Measurements from ENCODE around the gene WASL. TPM values are rescaled to one million over a fixed set of nuclear protein-coding genes. Genes with fewer than 3 reads are reported as not detected.
"Not testable (repeated sequence)": the region's sequence is repeated elsewhere in the genome, so short reads cannot be mapped to it uniquely, and the experiment has no call there.

Gene WASL
- total RNA-seq, 1 experiment from 2014 or later: 42.3 TPM

DNA sequence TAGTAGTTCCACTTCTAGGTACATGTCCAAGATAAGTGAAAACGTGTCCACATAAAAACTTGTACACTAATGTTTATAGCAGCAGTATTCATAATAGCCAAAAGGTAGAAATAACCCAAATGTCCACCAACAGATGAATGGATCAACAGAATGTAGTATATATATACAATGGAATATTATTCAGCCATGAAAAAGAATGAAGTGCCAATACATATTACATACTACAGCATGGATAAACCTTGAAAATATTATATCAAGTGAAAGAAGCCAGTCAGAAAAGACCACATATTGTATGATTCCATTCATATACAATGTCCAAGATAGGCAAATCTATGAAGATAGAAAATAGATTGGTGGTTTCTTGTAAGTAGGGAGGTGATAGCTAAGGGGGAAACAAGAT is 47.8 kb upstream of the WASL start:
- no peak overlapping the region for H3K4me3 ChIP-seq (ENCODE audit: low read depth, low read length)
- Mint-ChIP-seq H3K27ac (ENCODE audit: unreplicated experiment) (peak overlapping the region; percentile 45), H3K27me3 (ENCODE audit: insufficient read depth, unreplicated experiment) (no peaks in the 10 kb centered on the region), H3K4me3 (ENCODE audit: unreplicated experiment) (no peak overlapping the region), H3K36me3 (ENCODE audit: insufficient read depth, unreplicated experiment) (peaks cover 4% of the 10 kb centered on the region), H3K4me1 (ENCODE audit: low read depth, unreplicated experiment) (peaks cover 37% of the 10 kb centered on the region), H3K9me3 (ENCODE audit: unreplicated experiment) (peaks cover 32% of the 10 kb centered on the region)
- 0 out of 2 replicates have a peak, but pooled peaks cover 1% of the 10 kb centered on the region for H3K36me3 ChIP-seq (ENCODE audit: control insufficient read depth, insufficient read depth, low read length)
- no peak for DNase-seq
- ChIA-PET CTCF (no interaction called here), POLR2A (no interaction called here)
- H3K9me3 ChIP-seq: no peaks in the 10 kb centered on the region
- intact Hi-C loops (cut with micrococcal nuclease; ENCODE audit: unreplicated experiment): loop anchor here (5.0 kb wide), 1 partner anchor 89 kb away; no protein-coding TSS in a partner anchor
- peaks cover 36% of the 10 kb centered on the region for H3K4me1 ChIP-seq
- no peaks in the 10 kb centered on the region for H3K27me3 ChIP-seq (replicated peaks; ENCODE audit: control insufficient read depth, insufficient read depth, low read length)
- no TSS peak for BruUV-seq (replicated peaks)
- TF ChIP-seq CTCF (IDR thresholded peaks at IDR 0.05; ENCODE audit: insufficient read depth in 1 of 2, low read depth in 1 of 2, low read length in 1 of 2, severe bottlenecking in 1 of 2, unreplicated experiment in 1 of 2): no peak

DNA sequence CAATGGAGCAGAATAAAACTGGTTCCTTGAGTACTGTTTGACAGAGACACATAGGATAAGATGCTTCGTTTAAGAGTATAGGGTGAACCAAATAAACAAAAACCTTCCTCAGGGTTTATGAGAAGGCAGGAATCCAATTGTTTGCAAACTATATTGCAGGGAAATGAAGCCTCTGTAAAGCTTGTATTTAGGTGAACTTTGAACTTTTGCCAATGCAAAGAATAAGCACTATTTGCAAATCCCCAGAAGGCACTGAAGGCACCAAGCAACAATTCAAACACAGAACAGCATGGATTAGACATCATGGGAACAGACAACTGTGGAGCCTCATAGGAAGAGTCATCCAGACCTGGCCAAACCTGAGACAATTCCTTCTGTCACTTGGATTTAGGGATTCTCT is 47.1 kb upstream of the WASL start:
- Mint-ChIP-seq H3K4me3 (ENCODE audit: unreplicated experiment) (peak overlapping the region; percentile 28), H3K9me3 (ENCODE audit: unreplicated experiment) (peaks cover 32% of the 10 kb centered on the region), H3K36me3 (ENCODE audit: insufficient read depth, unreplicated experiment) (peaks cover 4% of the 10 kb centered on the region), H3K4me1 (ENCODE audit: low read depth, unreplicated experiment) (peaks cover 37% of the 10 kb centered on the region), H3K27me3 (ENCODE audit: insufficient read depth, unreplicated experiment) (no peaks in the 10 kb centered on the region), H3K27ac (ENCODE audit: unreplicated experiment) (peak overlapping the region; percentile 45)
- POLR2A ChIA-PET: no interaction called here
- TF ChIP-seq CTCF (IDR thresholded peaks at IDR 0.05; ENCODE audit: insufficient read depth in 1 of 2, low read depth in 1 of 2, low read length in 1 of 2, severe bottlenecking in 1 of 2, unreplicated experiment in 1 of 2): no peak
- no peak for DNase-seq
- Histone ChIP-seq H3K9me3 (no peaks in the 10 kb centered on the region), H3K27me3 (replicated peaks; ENCODE audit: control insufficient read depth, insufficient read depth, low read length) (no peaks in the 10 kb centered on the region), H3K4me3 (ENCODE audit: low read depth, low read length) (no peak overlapping the region), H3K36me3 (ENCODE audit: control insufficient read depth, insufficient read depth, low read length) (0 out of 2 replicates have a peak, but pooled peaks cover 1% of the 10 kb centered on the region), H3K4me1 (peaks cover 36% of the 10 kb centered on the region)
- CTCF ChIA-PET: no interaction called here
- intact Hi-C loops (cut with micrococcal nuclease; ENCODE audit: unreplicated experiment): loop anchor here (5.0 kb wide), 1 partner anchor 89 kb away; no protein-coding TSS in a partner anchor
- BruUV-seq (replicated peaks): no TSS peak

DNA sequence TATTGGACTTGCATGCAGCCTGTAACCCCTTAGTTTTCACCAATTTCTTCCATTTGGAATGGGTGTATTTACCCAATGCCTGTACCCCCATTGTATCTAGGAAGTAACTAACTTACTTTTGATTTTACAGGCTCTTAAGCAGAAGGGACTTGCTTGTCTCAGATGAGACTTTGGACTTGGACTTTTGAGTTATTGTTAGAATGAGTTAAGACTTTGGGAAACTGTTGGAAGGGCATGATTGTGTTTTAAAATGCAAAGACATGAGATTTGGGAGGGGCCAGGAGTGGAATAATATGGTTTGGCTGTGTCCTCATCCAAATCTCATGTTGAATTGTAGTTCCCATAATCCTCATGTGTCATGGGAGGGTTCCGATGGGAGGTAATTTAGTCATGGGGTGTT is 46.3 kb upstream of the WASL start:
- BruUV-seq (replicated peaks); POLR2A ChIA-PET; DNase-seq; H3K27me3 Mint-ChIP-seq (ENCODE audit: insufficient read depth, unreplicated experiment); H3K27me3 ChIP-seq (replicated peaks; ENCODE audit: control insufficient read depth, insufficient read depth, low read length); H3K4me3 Mint-ChIP-seq (ENCODE audit: unreplicated experiment); H3K36me3 ChIP-seq (ENCODE audit: control insufficient read depth, insufficient read depth, low read length); H3K4me3 ChIP-seq (ENCODE audit: low read depth, low read length); H3K36me3 Mint-ChIP-seq (ENCODE audit: insufficient read depth, unreplicated experiment); H3K9me3 ChIP-seq; CTCF ChIA-PET: not testable (repeated sequence)
- H3K9me3 Mint-ChIP-seq (ENCODE audit: unreplicated experiment): peaks cover 32% of the 10 kb centered on the region
- peaks cover 37% of the 10 kb centered on the region for H3K4me1 Mint-ChIP-seq (ENCODE audit: low read depth, unreplicated experiment)
- H3K4me1 ChIP-seq: peaks cover 36% of the 10 kb centered on the region
- intact Hi-C loops (cut with micrococcal nuclease; ENCODE audit: unreplicated experiment): loop anchor here (5.0 kb wide), 1 partner anchor 88 kb away; no protein-coding TSS in a partner anchor
- H3K27ac Mint-ChIP-seq (ENCODE audit: unreplicated experiment): peak overlapping the region; percentile 45

DNA sequence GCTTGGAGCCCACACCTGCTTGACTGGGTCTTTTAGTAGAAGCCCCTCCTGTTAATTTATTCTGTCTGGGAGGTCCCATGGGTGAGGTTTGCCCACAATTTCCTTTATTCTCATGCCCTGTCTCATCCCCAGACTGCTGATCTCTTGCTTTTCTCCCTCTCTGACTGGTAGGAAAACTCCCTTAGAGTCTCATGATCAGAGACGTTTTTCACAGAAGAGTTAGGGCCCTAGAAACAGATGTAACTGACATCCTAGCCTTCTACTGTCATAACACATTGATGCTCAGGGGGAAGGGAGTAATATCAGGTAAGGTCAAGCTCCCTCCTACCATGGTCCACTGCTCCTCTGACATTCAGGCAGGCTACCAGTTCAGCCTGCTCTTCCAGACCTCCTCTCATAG is 43.7 kb upstream of the WASL start:
- DNase-seq: no peak
- Histone ChIP-seq H3K4me3 (ENCODE audit: low read depth, low read length) (no peak overlapping the region), H3K4me1 (peaks cover 22% of the 10 kb centered on the region), H3K27me3 (replicated peaks; ENCODE audit: control insufficient read depth, insufficient read depth, low read length) (no peaks in the 10 kb centered on the region), H3K9me3 (no peaks in the 10 kb centered on the region; the same call in 1 of the 2 replicates), H3K36me3 (ENCODE audit: control insufficient read depth, insufficient read depth, low read length) (0 out of 2 replicates have a peak, but pooled peaks cover 1% of the 10 kb centered on the region)
- peaks cover 27% of the 10 kb centered on the region for H3K4me1 Mint-ChIP-seq (ENCODE audit: low read depth, unreplicated experiment)
- POLR2A ChIA-PET: no interaction called here
- intact Hi-C loops (cut with micrococcal nuclease; ENCODE audit: unreplicated experiment): no loop called here
- H3K36me3 Mint-ChIP-seq (ENCODE audit: insufficient read depth, unreplicated experiment): peaks cover 4% of the 10 kb centered on the region
- no peaks in the 10 kb centered on the region for H3K27me3 Mint-ChIP-seq (ENCODE audit: insufficient read depth, unreplicated experiment)
- no peak overlapping the region for H3K27ac Mint-ChIP-seq (ENCODE audit: unreplicated experiment)
- H3K9me3 Mint-ChIP-seq (ENCODE audit: unreplicated experiment): peaks cover 32% of the 10 kb centered on the region
- TF ChIP-seq CTCF (IDR thresholded peaks at IDR 0.05; ENCODE audit: insufficient read depth in 1 of 2, low read depth in 1 of 2, low read length in 1 of 2, severe bottlenecking in 1 of 2, unreplicated experiment in 1 of 2): no peak
- CTCF ChIA-PET: no interaction called here
- no peak overlapping the region for H3K4me3 Mint-ChIP-seq (ENCODE audit: unreplicated experiment)
- no TSS peak for BruUV-seq (replicated peaks)
